DMS114 treated with DMSO at 0.1 percent for 48 hours (cell line): ENCODE measurements around the gene PCDHA2.
"Not testable (repeated sequence)": the region's sequence is repeated elsewhere in the genome, so short reads cannot be mapped to it uniquely, and the experiment has no call there.

Source experiments
- DNase-seq: peaks from one replicate; lab custom pipeline; 2025; ENCODE audit not compliant: unreplicated experiment; lab: John Stamatoyannopoulos, UW

Gene PCDHA2

GRCh38 chr5:140794595-140795258, at the start of gene PCDHA2:
TSS of gene PCDHA2 (plus strand) at chr5:140794852.
- peak; percentile 69 for DNase-seq

- no peak for DNase-seq
These were observed 41.1 kb upstream of the PCDHA2 start for GRCh38 chr5:140753561-140753960.

GRCh38 chr5:140764177-140764973, 30.3 kb upstream of the PCDHA2 start:
- DNase-seq: no peak

GRCh38 chr5:140767444-140767843, 27.2 kb upstream of the PCDHA2 start:
- no peak for DNase-seq

- DNase-seq: no peak
These were observed 14.1 kb upstream of the PCDHA2 start for GRCh38 chr5:140780512-140780911.

GRCh38 chr5:140785905-140786686, 8.6 kb upstream of the PCDHA2 start, which contains the start of gene PCDHA1:
TSS of gene PCDHA1 (plus strand) at chr5:140786140.
- no peak for DNase-seq

GRCh38 chr5:140787422-140787821, 7.2 kb upstream of the PCDHA2 start:
- not testable (repeated sequence) for DNase-seq

- DNase-seq: not testable (repeated sequence)
These were observed 6.7 kb upstream of the PCDHA2 start for GRCh38 chr5:140787849-140788504.

- no peak for DNase-seq
These were observed 3.6 kb upstream of the PCDHA2 start for GRCh38 chr5:140791089-140791488.

GRCh38 chr5:140795259-140795641, 598 bp downstream of the PCDHA2 start:
- DNase-seq: peak; percentile 46

- DNase-seq: not testable (repeated sequence)
These were observed 1.5 kb downstream of the PCDHA2 start for GRCh38 chr5:140796072-140796717.

- no peak for DNase-seq
These were observed 2.1 kb downstream of the PCDHA2 start for GRCh38 chr5:140796718-140797095.

GRCh38 chr5:140800816-140801493, 6.3 kb downstream of the PCDHA2 start, which contains the start of gene PCDHA3:
TSS of gene PCDHA3 (plus strand) at chr5:140801057.
- DNase-seq: no peak

- no peak for DNase-seq
These were observed 6.8 kb downstream of the PCDHA2 start for GRCh38 chr5:140801494-140801841.

- DNase-seq: not testable (repeated sequence)
These were observed 7.7 kb downstream of the PCDHA2 start for GRCh38 chr5:140802381-140802780.

GRCh38 chr5:140802781-140803271, 8.2 kb downstream of the PCDHA2 start:
- DNase-seq: no peak

GRCh38 chr5:140806834-140807775, 12.5 kb downstream of the PCDHA2 start, which contains the start of gene PCDHA4:
TSS of gene PCDHA4 (plus strand) at chr5:140807068.
- DNase-seq: peak; percentile 18

GRCh38 chr5:140808241-140808888, 13.7 kb downstream of the PCDHA2 start:
- not testable (repeated sequence) for DNase-seq
